Immature natural killer cell (primary cell): ENCODE results near the gene TRMU. TPM values are rescaled to one million over a fixed set of nuclear protein-coding genes. Genes with fewer than 3 reads are reported as not detected.

Experiments used
- DNase-seq, 3 donors: peaks; one replicate each; pipeline ENCODE4 v3.0.0; 2022; ENCODE audit warnings: mixed read lengths in 1 of 3
- H3K27ac Mint-ChIP-seq, 6 donors: one replicate each; pipeline ENCODE4 v1.8.0; 2020; ENCODE audit warnings: mixed read lengths in 6 of 6, mild to moderate bottlenecking in 5 of 6, inconsistent platforms in 4 of 6, moderate library complexity in 3 of 6
- H3K27me3 Mint-ChIP-seq, 3 donors: one replicate each; pipeline ENCODE4 v1.8.0; 2020 to 2021; ENCODE audit warnings: low read depth in 3 of 3, mild to moderate bottlenecking in 3 of 3, mixed read lengths in 3 of 3, moderate library complexity in 3 of 3, inconsistent platforms in 1 of 3
- H3K36me3 Mint-ChIP-seq, 3 donors: one replicate each; pipeline ENCODE4 v1.8.0; 2020; ENCODE audit warnings: mixed read lengths in 3 of 3, inconsistent platforms in 2 of 3, mild to moderate bottlenecking in 2 of 3
- H3K4me1 Mint-ChIP-seq, 2 donors: one replicate each; pipeline ENCODE4 v1.8.0; 2020; ENCODE audit warnings: inconsistent platforms in 2 of 2, mild to moderate bottlenecking in 2 of 2, mixed read lengths in 2 of 2, moderate library complexity in 1 of 2
- H3K4me3 Mint-ChIP-seq, 5 donors: one replicate each; pipeline ENCODE4 v1.8.0; 2020; ENCODE audit warnings: mild to moderate bottlenecking in 5 of 5, mixed read lengths in 5 of 5, inconsistent platforms in 3 of 5, moderate library complexity in 3 of 5
- H3K9me3 Mint-ChIP-seq, 6 donors: one replicate each; pipeline ENCODE4 v1.8.0; 2020; ENCODE audit warnings: mild to moderate bottlenecking in 6 of 6, mixed read lengths in 6 of 6, inconsistent platforms in 4 of 6, moderate library complexity in 3 of 6
- polyA plus RNA-seq, 3 donors: library from polyadenylated mRNA; unstranded; fragments of 300-500 nt; fragmentation: Illumina TruSeq; gene quantifications; one replicate each; pipeline ENCODE4 v1.2.3, GENCODE V29; 2021

Gene TRMU
- polyA plus RNA-seq, 3 donors from 2014 or later: 12.3 to 18.5 (median 16.8) TPM

- H3K4me3 Mint-ChIP-seq: no peak overlapping the region
- peaks cover 0 to 4% (median 2%) of the 10 kb centered on the region in 3 donors for H3K27me3 Mint-ChIP-seq
- no peaks in the 10 kb centered on the region for H3K9me3 Mint-ChIP-seq
- no peak overlapping the region for H3K27ac Mint-ChIP-seq
- peaks cover 5 to 8% of the 10 kb centered on the region in 2 donors for H3K4me1 Mint-ChIP-seq
- no peaks in the 10 kb centered on the region for H3K36me3 Mint-ChIP-seq
- DNase-seq: no peak
Measured at GRCh38 chr22:46330426-46330825, 5.1 kb upstream of the TRMU start.

- Mint-ChIP-seq H3K9me3 (no peaks in the 10 kb centered on the region), H3K27me3 (peaks cover 2 to 4% (median 2%) of the 10 kb centered on the region in 3 donors), H3K36me3 (no peaks in the 10 kb centered on the region), H3K4me1 (peaks cover 9 to 12% of the 10 kb centered on the region in 2 donors), H3K4me3 (no peak overlapping the region), H3K27ac (no peak overlapping the region)
- no peak for DNase-seq
Measured at GRCh38 chr22:46331496-46331895, 4.0 kb upstream of the TRMU start.

- Mint-ChIP-seq H3K27ac (peak overlapping the region; percentile 75 to 94 (median 84)), H3K36me3 (peaks cover 12 to 27% (median 14%) of the 10 kb centered on the region in 3 donors), H3K27me3 (peaks cover 2 to 7% (median 2%) of the 10 kb centered on the region in 3 donors), H3K4me3 (peak overlapping the region; percentile 85 to 94 (median 94)), H3K4me1 (peaks cover 40 to 46% of the 10 kb centered on the region in 2 donors), H3K9me3 (no peaks in the 10 kb centered on the region)
- peak in 1 of 3 donors; percentile 6 for DNase-seq
Measured at GRCh38 chr22:46336119-46337078, 885 bp downstream of the TRMU start.

- no peaks in the 10 kb centered on the region for H3K9me3 Mint-ChIP-seq
- no peak for DNase-seq
- peaks cover 2 to 7% (median 2%) of the 10 kb centered on the region in 3 donors for H3K27me3 Mint-ChIP-seq
- H3K4me3 Mint-ChIP-seq: peak overlapping the region in 4 of 5 donors; percentile 26 to 85 (median 49)
- peaks cover 12 to 27% (median 21%) of the 10 kb centered on the region in 3 donors for H3K36me3 Mint-ChIP-seq
- peak overlapping the region in 4 of 6 donors; percentile 14 to 60 (median 26) for H3K27ac Mint-ChIP-seq
- peaks cover 40 to 46% of the 10 kb centered on the region in 2 donors for H3K4me1 Mint-ChIP-seq
Measured at GRCh38 chr22:46337870-46338269, 2.4 kb downstream of the TRMU start.

GRCh38 chr22:46338636-46339035 is 3.1 kb downstream of the TRMU start:
- DNase-seq: no peak
- Mint-ChIP-seq H3K4me1 (peaks cover 40 to 46% of the 10 kb centered on the region in 2 donors), H3K36me3 (peaks cover 12 to 29% (median 21%) of the 10 kb centered on the region in 3 donors), H3K4me3 (peak overlapping the region in 1 of 5 donors; percentile 2), H3K27ac (peak overlapping the region in 3 of 6 donors; percentile 14 to 36 (median 33)), H3K27me3 (peaks cover 2 to 7% (median 2%) of the 10 kb centered on the region in 3 donors), H3K9me3 (no peaks in the 10 kb centered on the region)

- Mint-ChIP-seq H3K9me3 (no peaks in the 10 kb centered on the region), H3K27me3 (peaks cover 0 to 5% (median 2%) of the 10 kb centered on the region in 3 donors), H3K27ac (peak overlapping the region in 2 of 6 donors; percentile 13 to 52), H3K36me3 (peaks cover 17 to 35% (median 25%) of the 10 kb centered on the region in 3 donors), H3K4me1 (peaks cover 39 to 46% of the 10 kb centered on the region in 2 donors), H3K4me3 (no peak overlapping the region)
- DNase-seq: no peak
Measured at GRCh38 chr22:46339956-46340355, 4.4 kb downstream of the TRMU start.

DNA sequence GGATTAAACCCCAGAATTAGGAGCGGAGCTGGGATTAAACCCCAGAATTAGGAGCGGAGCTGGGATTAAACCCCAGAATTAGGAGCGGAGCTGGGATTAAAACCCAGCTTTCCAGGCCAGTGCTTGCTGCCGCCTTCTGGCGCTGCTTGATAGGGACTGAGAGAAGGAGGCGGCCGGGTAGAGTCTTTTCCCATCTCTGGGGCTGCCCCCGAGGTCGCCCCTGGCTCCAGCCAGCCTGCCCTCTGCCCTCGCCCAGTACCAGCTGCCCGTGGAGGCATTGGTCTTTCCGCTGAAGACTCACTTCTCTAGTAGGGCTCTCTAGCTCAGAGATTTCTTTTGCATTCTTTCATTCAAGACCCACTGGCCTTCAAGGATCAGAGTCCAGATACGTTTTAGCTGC is 5.2 kb downstream of the TRMU start:
- Mint-ChIP-seq H3K36me3 (peaks cover 17 to 36% (median 25%) of the 10 kb centered on the region in 3 donors), H3K4me3 (no peak overlapping the region), H3K4me1 (peaks cover 36 to 41% of the 10 kb centered on the region in 2 donors), H3K27ac (peak overlapping the region in 1 of 6 donors; percentile 17), H3K9me3 (no peaks in the 10 kb centered on the region), H3K27me3 (peaks cover 0 to 3% (median 2%) of the 10 kb centered on the region in 3 donors)
- DNase-seq: no peak

- H3K4me3 Mint-ChIP-seq: no peak overlapping the region
- no peak overlapping the region for H3K27ac Mint-ChIP-seq
- H3K9me3 Mint-ChIP-seq: no peaks in the 10 kb centered on the region
- H3K27me3 Mint-ChIP-seq: peaks cover 0 to 3% (median 3%) of the 10 kb centered on the region in 3 donors
- peaks cover 26 to 39% (median 29%) of the 10 kb centered on the region in 3 donors for H3K36me3 Mint-ChIP-seq
- DNase-seq: no peak
- peaks cover 0 to 3% of the 10 kb centered on the region in 2 donors for H3K4me1 Mint-ChIP-seq
Measured at GRCh38 chr22:46346680-46347405, 11.3 kb downstream of the TRMU start.

GRCh38 chr22:46347646-46348045 is 12.1 kb downstream of the TRMU start:
- Mint-ChIP-seq H3K36me3 (peaks cover 28 to 44% (median 33%) of the 10 kb centered on the region in 3 donors), H3K27ac (no peak overlapping the region)

DNA sequence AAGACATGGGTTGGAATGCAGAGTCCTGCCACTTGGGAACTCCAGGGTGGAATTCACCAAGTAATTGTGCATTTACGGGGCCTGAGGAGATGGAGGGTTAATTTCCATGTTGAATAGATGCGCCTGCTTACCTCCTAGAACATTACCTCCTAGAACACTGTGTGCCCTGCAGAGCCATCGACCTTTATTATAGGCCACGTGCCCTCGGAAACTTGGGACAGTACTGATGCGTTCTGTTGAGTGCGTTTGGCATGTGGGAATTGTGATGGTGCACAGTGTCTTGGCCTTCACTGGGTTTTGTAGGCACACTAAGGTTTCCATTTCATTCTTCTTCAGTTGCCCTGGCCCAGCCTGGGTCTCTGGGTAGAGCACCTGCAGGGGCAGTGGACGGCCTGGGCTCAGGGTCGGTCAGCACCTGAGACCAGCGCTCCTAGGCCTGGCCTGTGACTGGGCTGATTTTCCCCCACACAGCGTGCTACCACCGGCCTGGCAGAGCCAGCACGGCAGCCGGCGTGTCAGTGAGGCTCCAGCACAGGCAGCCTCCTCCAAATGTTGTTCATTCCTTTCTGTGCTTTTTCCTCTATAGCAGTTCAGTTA is 12.7 kb downstream of the TRMU start:
- peaks cover 28 to 44% (median 33%) of the 10 kb centered on the region in 3 donors for H3K36me3 Mint-ChIP-seq
- H3K27ac Mint-ChIP-seq: no peak overlapping the region
- no peak overlapping the region for H3K4me3 Mint-ChIP-seq
- H3K27me3 Mint-ChIP-seq: peaks cover 0 to 3% (median 3%) of the 10 kb centered on the region in 3 donors
- H3K9me3 Mint-ChIP-seq: no peaks in the 10 kb centered on the region
- peaks cover 0 to 5% of the 10 kb centered on the region in 2 donors for H3K4me1 Mint-ChIP-seq
- DNase-seq: no peak

More at GRCh38 chr22:46347646-46348045, 12.1 kb downstream of the TRMU start:
- Mint-ChIP-seq H3K4me1 (peaks cover 0 to 5% of the 10 kb centered on the region in 2 donors), H3K27me3 (peaks cover 0 to 3% (median 3%) of the 10 kb centered on the region in 3 donors), H3K4me3 (no peak overlapping the region), H3K9me3 (no peaks in the 10 kb centered on the region)
- DNase-seq: no peak

DNA sequence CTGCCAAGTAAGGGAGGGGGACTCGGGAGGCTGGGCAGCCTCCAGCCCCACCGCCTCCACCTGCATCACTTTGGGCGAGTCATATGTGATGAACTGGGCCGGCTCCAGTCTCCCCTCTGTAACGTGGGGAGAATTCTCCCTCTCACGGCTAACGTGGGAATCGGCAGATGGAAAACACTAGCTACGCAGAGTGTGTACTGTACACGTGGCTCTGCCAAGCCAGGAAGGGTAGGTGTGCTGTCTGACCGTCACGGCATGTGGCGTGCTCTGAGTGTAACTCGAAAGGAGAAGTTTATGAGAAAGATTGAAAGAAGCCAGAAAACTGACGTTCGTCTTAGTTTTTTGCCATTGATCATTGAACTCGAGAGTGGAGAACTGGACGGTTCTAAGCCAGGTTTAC is 13.7 kb downstream of the TRMU start:
- DNase-seq: no peak
- Mint-ChIP-seq H3K27me3 (peaks cover 0 to 3% (median 3%) of the 10 kb centered on the region in 3 donors), H3K36me3 (peaks cover 26 to 45% (median 34%) of the 10 kb centered on the region in 3 donors), H3K27ac (no peak overlapping the region), H3K9me3 (peaks cover 0 to 3% (median 0%) of the 10 kb centered on the region in 6 donors), H3K4me1 (peaks cover 0 to 2% of the 10 kb centered on the region in 2 donors), H3K4me3 (no peak overlapping the region)

- H3K27ac Mint-ChIP-seq: no peak overlapping the region
- DNase-seq: no peak
- H3K4me3 Mint-ChIP-seq: no peak overlapping the region
- H3K4me1 Mint-ChIP-seq: peaks cover 0 to 2% of the 10 kb centered on the region in 2 donors
- H3K36me3 Mint-ChIP-seq: peaks cover 24 to 43% (median 32%) of the 10 kb centered on the region in 3 donors
- H3K27me3 Mint-ChIP-seq: peaks cover 0 to 3% (median 3%) of the 10 kb centered on the region in 3 donors
- H3K9me3 Mint-ChIP-seq: peaks cover 0 to 3% (median 0%) of the 10 kb centered on the region in 6 donors
Measured at GRCh38 chr22:46349681-46350080, 14.2 kb downstream of the TRMU start.

- Mint-ChIP-seq H3K9me3 (peaks cover 0 to 3% (median 0%) of the 10 kb centered on the region in 6 donors), H3K4me3 (no peak overlapping the region), H3K36me3 (peaks cover 24 to 43% (median 32%) of the 10 kb centered on the region in 3 donors), H3K4me1 (peaks cover 0 to 2% of the 10 kb centered on the region in 2 donors), H3K27me3 (peaks cover 0 to 3% (median 3%) of the 10 kb centered on the region in 3 donors), H3K27ac (no peak overlapping the region)
- no peak for DNase-seq
Measured at GRCh38 chr22:46350121-46350520, 14.6 kb downstream of the TRMU start.
